HG03139 (cell line): ENCODE measurements around the gene YDJC.
"Not testable (repeated sequence)": the region's sequence is repeated elsewhere in the genome, so short reads cannot be mapped to it uniquely, and the experiment has no call there.

Source experiments
- ATAC-seq: cut with Tn5 transposase; IDR thresholded peaks from one replicate; pipeline ENCODE4 v1.9.1; 2021; ENCODE audit not compliant: unreplicated experiment

Gene YDJC

GRCh38 chr22:21611210-21611977, 18.4 kb downstream of the YDJC start:
- no peak for ATAC-seq

DNA sequence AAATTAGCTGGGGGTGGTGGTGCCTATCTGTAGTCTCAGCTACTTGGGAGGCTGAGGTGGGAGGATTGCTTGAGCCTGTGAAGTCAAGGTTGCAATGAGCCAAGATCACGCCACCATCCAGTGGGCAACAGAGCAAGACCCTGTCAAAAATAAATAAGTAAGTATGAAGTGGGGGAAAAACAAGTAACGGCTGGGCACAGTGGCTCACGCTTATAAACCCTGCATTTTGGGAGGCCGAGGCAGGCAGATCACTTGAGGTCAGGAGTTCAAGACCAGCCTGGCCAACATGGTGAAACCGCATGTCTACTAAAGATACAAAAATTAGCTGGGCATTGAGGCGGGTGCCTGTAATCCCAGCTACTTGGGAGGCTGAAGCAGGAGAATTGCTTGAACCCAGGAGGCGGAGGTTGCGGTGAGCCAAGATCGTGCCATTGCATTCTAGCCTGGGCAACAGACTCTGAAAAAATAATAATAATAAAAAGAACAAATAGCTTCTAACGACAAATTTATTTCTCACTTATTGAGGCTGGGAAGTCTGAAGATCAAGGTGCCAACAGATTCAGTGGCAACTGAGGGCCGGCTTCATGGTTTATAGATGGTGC, 20.2 kb downstream of the YDJC start:
- ATAC-seq: not testable (repeated sequence)

- ATAC-seq: no peak
These were observed 23.0 kb downstream of the YDJC start for GRCh38 chr22:21606775-21607174.

DNA sequence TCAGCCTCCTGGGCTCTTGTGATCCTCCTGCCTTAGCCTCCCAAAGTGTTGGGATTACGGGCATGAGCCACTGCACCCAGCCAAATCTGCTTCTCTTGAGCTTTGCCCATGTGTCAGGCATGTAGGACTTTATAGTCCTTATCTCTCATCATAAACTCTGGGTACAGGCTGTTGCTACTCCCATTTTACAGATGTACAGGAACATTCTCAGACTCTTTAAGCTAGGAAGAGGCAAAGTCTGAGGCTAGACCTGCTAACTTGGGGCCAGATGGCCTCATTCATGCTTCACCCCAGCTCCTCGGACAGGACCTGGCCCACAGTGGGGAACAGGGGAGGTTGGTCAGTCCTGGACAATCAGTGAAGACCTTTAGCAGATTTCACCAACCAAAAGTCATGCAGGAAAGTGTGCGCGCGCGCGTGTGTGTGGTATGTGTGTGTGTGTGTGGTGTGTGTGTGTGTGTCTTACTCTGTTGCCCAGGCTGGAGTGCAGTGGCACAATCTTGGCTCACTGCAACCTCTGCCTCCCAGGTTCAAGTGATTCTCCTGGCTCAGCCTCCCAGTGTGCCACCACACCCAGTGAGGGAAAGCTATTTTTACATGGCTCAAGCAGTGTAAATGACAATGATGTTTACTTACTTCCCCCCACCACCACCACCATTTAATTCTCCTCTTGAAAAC, 23.8 kb downstream of the YDJC start:
- ATAC-seq: no peak

- ATAC-seq: no peak
These were observed 25.8 kb downstream of the YDJC start for GRCh38 chr22:21603973-21604372.

GRCh38 chr22:21602579-21602978, 27.2 kb downstream of the YDJC start:
- ATAC-seq: no peak

DNA sequence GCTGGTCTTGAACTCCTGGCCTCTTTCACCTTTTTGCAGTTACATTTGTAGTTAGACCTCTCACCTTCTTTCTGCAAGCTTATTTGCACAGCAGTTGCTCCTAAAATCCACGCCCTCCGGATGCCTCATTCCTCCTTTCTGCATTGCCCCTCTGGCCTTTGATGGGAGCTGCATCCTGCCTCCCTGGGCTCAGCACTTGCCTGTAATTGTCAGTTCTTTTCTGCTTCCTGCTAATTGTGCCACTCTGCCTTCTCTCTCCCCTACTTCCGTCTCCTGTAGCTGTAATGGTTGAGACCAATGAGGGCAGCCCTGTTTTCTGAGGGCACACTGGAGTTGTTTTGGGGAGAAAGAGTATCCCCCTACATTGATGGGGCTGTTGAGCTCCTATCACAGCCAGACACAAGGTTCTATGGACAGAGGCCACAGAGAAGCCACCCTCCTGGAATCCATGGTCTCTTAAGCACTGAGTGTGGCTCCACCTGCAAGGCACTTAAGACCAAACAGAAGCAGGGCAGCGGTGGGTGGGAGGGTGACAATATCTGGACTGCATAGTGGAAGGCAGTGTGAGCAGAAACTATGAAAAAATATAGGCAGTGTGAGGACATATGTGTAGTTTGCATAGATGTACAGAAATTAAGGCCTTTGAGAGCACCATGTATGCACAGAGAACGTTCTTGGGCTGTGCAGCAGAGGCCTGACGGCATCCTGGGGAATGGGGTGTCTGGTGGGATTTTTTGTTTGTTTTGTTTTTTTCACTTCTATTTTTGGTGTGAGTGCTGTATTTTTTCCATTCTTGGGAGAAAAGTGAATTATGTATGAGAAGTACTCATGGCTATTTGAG, 30.5 kb downstream of the YDJC start:
- ATAC-seq: no peak

DNA sequence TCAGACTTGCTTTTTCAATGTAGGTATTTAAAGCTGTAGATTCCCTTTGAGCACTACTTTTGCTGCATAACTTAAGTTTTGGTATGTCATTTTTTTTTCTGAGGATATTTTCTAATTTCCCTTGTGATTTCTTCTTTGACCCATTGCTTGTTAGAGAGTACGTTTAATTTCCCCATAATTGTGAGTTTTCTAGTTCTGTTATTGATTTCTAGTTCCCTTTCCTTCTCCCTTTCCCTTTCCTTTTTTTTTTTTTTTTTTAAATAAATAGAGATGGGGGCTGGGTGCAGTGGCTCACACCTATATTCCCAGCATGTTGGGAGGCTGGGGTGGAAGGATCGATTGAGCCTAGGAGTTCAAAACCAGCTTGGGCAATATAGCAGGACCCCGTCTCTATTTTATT, 31.5 kb downstream of the YDJC start:
- ATAC-seq: no peak

DNA sequence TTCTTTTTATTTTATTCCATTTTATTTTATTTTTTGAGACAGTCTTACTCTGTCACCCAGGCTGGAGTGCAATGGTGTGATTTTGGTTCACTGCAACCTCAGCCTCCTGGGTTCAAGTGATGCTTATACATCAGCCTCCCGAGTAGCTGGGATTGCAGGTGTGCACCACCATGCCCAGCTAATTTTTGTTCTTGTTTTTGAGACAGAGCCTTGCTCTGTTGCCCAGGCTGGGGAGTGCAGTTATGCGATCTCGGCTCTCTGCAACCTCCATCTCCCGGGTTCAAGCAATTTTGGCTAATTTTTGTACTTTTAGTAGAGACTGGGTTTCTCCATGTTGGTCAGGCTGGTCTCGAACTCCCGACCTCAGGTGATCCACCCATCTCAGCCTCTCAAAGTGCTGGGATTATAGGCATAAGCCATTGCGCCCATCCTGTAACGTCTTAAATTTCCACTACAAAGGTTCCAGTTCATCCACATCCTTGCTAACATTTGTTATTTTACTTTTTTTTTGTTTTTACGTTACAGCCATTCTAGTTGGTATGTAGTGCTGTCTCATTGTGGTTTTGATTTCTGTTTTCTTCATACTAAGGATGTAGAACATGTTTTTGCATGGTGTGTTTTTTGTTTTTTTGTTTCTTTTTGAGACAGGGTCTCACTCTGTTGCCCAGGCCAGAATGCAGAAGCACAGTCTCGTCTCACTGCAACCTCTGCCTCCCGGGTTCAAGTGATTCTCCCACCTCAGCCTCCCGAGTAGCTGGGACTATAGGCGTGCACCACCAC, 33.3 kb downstream of the YDJC start:
- ATAC-seq: not testable (repeated sequence)

DNA sequence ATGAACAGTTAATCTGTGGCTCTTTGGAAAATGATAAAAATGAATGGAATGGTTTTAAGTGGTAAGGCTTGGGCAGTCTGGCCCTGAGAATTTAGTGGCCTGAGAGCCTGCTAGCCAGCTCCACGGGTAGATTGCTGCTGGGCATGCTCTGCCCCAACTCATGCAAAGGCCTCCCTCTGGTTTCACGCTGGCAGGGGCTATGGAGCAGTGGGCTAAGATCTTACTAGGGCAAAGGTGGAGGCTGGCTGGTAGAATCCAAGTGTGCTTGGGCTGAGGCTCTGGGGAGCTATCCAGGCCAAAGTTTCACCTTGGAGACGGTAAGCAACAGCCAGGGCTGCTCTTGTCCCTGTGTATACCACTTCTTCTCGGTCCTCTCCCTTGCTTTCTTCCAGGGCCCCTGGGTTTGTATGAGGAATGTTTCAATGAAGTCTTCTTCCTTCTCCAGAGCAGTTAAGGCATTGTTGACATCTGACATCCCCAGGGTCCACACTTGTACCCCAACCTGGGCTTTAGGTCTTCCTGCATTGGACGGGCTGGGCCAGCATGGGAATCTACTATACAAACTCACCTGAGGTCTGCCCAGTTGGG, 34.9 kb downstream of the YDJC start:
- ATAC-seq: no peak

GRCh38 chr22:21593406-21594232, 36.2 kb downstream of the YDJC start:
- ATAC-seq: no peak

GRCh38 chr22:21592422-21592821, 37.4 kb downstream of the YDJC start:
- ATAC-seq: no peak

- ATAC-seq: no peak
These were observed 38.1 kb downstream of the YDJC start for GRCh38 chr22:21591695-21592094.

- ATAC-seq: no peak
These were observed 38.8 kb downstream of the YDJC start for GRCh38 chr22:21590809-21591641.

- no peak for ATAC-seq
These were observed 40.4 kb downstream of the YDJC start for GRCh38 chr22:21589396-21589795.

GRCh38 chr22:21587803-21588611, 41.8 kb downstream of the YDJC start:
- peak; percentile 64 for ATAC-seq

DNA sequence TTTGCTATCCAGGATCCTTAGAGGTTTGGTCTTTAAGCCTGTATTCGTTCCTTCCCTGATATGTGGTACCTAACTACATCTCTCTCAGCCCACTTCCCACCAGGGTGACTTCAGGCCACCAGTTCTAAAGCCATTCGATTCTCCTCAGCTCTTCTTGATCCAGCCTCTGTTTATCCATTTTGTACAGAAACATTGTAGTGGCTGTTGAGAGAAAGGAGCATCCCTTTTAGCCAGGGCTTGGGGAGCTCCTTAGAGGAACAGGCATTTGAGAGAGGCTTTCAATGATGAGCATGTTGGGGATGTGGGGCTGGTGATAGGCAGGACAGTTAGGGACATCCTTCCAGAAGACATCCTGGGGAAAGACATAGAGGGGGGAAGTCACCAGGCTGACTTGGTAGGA, 44.4 kb downstream of the YDJC start:
- no peak for ATAC-seq
